ENCODE data around the gene CALHM3. TPM values are rescaled to one million over a fixed set of nuclear protein-coding genes. Genes with fewer than 3 reads are reported as not detected.

Gene CALHM3
- total RNA-seq, 1 donor, result not detected

DNA sequence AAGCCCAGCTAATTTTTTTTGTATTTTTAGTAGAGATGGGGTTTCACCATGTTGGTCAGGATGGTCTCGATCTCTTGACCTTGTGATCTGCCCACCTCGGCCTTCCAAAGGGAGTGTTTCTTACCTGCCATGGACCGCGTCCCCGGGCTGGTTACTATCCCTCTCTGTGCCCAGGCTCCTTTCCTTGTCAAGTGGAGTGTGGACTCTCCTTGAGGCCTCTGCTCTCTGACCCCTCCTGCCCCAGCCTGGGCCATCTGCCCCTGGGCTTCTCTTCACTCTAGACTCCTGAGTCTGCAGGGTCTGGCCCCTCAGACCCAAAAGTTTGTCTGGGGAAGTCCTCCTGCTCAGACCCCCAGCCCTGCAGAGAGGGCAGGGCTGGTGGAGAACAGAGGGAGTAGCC, 35.2 kb upstream of the CALHM3 start:
- Histone ChIP-seq H2AFZ (ENCODE audit: low read length) (no peak overlapping the region), H3K4me2 (ENCODE audit: insufficient read depth, low read length) (no peak overlapping the region), H3K79me2 (ENCODE audit: insufficient read depth, low read length) (no peaks in the 10 kb centered on the region), H3K4me1 (ENCODE audit: insufficient read depth, low read length) (no peaks in the 10 kb centered on the region), H3K4me3 (ENCODE audit: insufficient read depth, low read length) (no peak overlapping the region), H3K36me3 (ENCODE audit: insufficient read depth, low read length) (no peaks in the 10 kb centered on the region), H4K20me1 (ENCODE audit: insufficient read depth, low read length) (no peaks in the 10 kb centered on the region), H3K9me3 (ENCODE audit: low read depth, low read length) (no peaks in the 10 kb centered on the region), H3K27me3 (ENCODE audit: insufficient read depth, low read length) (peaks cover 33% of the 10 kb centered on the region), H3K27ac (ENCODE audit: low read depth, low read length) (no peak overlapping the region)
- DNase-seq (ENCODE audit: insufficient read length, low spot score, missing footprints), result no peak
- TF ChIP-seq, protein P1, sequence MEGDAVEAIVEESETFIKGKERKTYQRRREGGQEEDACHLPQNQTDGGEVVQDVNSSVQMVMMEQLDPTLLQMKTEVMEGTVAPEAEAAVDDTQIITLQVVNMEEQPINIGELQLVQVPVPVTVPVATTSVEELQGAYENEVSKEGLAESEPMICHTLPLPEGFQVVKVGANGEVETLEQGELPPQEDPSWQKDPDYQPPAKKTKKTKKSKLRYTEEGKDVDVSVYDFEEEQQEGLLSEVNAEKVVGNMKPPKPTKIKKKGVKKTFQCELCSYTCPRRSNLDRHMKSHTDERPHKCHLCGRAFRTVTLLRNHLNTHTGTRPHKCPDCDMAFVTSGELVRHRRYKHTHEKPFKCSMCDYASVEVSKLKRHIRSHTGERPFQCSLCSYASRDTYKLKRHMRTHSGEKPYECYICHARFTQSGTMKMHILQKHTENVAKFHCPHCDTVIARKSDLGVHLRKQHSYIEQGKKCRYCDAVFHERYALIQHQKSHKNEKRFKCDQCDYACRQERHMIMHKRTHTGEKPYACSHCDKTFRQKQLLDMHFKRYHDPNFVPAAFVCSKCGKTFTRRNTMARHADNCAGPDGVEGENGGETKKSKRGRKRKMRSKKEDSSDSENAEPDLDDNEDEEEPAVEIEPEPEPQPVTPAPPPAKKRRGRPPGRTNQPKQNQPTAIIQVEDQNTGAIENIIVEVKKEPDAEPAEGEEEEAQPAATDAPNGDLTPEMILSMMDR (IDR thresholded peaks at IDR 0.05; ENCODE audit: extremely low read depth, low read depth, low read length), result no peak

- Histone ChIP-seq H3K4me2 (ENCODE audit: insufficient read depth, low read length) (no peak overlapping the region), H3K27ac (ENCODE audit: low read depth, low read length) (no peak overlapping the region), H3K4me3 (ENCODE audit: insufficient read depth, low read length) (no peak overlapping the region), H3K36me3 (ENCODE audit: insufficient read depth, low read length) (no peaks in the 10 kb centered on the region), H3K27me3 (ENCODE audit: insufficient read depth, low read length) (peaks cover 35% of the 10 kb centered on the region), H3K79me2 (ENCODE audit: insufficient read depth, low read length) (no peaks in the 10 kb centered on the region), H3K4me1 (ENCODE audit: insufficient read depth, low read length) (no peaks in the 10 kb centered on the region), H3K9me3 (ENCODE audit: low read depth, low read length) (no peaks in the 10 kb centered on the region), H2AFZ (ENCODE audit: low read length) (no peak overlapping the region), H4K20me1 (ENCODE audit: insufficient read depth, low read length) (no peaks in the 10 kb centered on the region)
- peak; percentile 23 for DNase-seq (ENCODE audit: insufficient read length, low spot score, missing footprints)
- TF ChIP-seq, protein P1 (IDR thresholded peaks at IDR 0.05; ENCODE audit: extremely low read depth, low read depth, low read length), result no peak
Measured at GRCh38 chr10:103513380-103514060, 34.5 kb upstream of the CALHM3 start.

- Histone ChIP-seq H3K27ac (ENCODE audit: low read depth, low read length) (no peak overlapping the region), H3K4me3 (ENCODE audit: insufficient read depth, low read length) (no peak overlapping the region), H3K4me2 (ENCODE audit: insufficient read depth, low read length) (no peak overlapping the region), H3K4me1 (ENCODE audit: insufficient read depth, low read length) (no peaks in the 10 kb centered on the region), H2AFZ (ENCODE audit: low read length) (no peak overlapping the region), H3K9me3 (ENCODE audit: low read depth, low read length) (no peaks in the 10 kb centered on the region), H3K27me3 (ENCODE audit: insufficient read depth, low read length) (peaks cover 40% of the 10 kb centered on the region), H3K36me3 (ENCODE audit: insufficient read depth, low read length) (no peaks in the 10 kb centered on the region), H3K79me2 (ENCODE audit: insufficient read depth, low read length) (no peaks in the 10 kb centered on the region), H4K20me1 (ENCODE audit: insufficient read depth, low read length) (no peaks in the 10 kb centered on the region)
- TF ChIP-seq, protein P1 (IDR thresholded peaks at IDR 0.05; ENCODE audit: extremely low read depth, low read depth, low read length), result no peak
- DNase-seq (ENCODE audit: insufficient read length, low spot score, missing footprints), result peak; percentile 71
Measured at GRCh38 chr10:103512591-103513379, 33.7 kb upstream of the CALHM3 start.

DNA sequence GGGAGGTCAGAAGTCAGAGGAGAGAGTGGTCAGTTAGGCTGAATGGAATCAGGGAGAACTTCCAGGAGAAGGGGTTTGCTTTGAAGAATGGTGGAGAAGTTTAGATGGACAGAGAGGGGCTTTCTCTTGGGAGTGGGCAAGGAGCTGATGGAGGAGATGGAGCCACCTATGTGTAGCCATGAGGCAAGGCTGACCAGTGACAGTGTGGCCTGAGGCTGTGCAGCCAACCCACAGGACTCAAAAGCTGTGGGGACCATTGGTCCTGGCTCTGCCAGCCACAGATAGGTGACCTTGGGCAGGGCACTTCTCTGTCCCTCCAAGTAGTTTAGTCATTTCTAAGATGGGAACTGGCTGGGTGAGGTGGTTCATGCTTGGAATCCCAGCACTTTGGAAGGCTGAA, 33.1 kb upstream of the CALHM3 start:
- no peaks in the 10 kb centered on the region for H3K9me3 ChIP-seq (ENCODE audit: low read depth, low read length)
- no peak overlapping the region for H3K4me3 ChIP-seq (ENCODE audit: insufficient read depth, low read length)
- no peaks in the 10 kb centered on the region for H4K20me1 ChIP-seq (ENCODE audit: insufficient read depth, low read length)
- H3K27me3 ChIP-seq (ENCODE audit: insufficient read depth, low read length), result peaks cover 47% of the 10 kb centered on the region
- no peaks in the 10 kb centered on the region for H3K4me1 ChIP-seq (ENCODE audit: insufficient read depth, low read length)
- H3K4me2 ChIP-seq (ENCODE audit: insufficient read depth, low read length), result no peak overlapping the region
- DNase-seq (ENCODE audit: insufficient read length, low spot score, missing footprints), result peak; percentile 19
- no peaks in the 10 kb centered on the region for H3K79me2 ChIP-seq (ENCODE audit: insufficient read depth, low read length)
- H3K27ac ChIP-seq (ENCODE audit: low read depth, low read length), result no peak overlapping the region
- no peak overlapping the region for H2AFZ ChIP-seq (ENCODE audit: low read length)
- TF ChIP-seq, protein P1 (IDR thresholded peaks at IDR 0.05; ENCODE audit: extremely low read depth, low read depth, low read length), result no peak
- H3K36me3 ChIP-seq (ENCODE audit: insufficient read depth, low read length), result no peaks in the 10 kb centered on the region
